Endometrial microvascular endothelial cells (primary cell): Measurements from ENCODE around the gene CD207. TPM values are rescaled to one million over a fixed set of nuclear protein-coding genes. Genes with fewer than 3 reads are reported as not detected.

Experiments
- in situ Hi-C: cut with HindIII; loops from 2 replicates; pipeline ENCODE4 v1.10.0; 2017; ENCODE audit warnings: low sequenced_read_pairs, low pct_unique_long_range_greater_than_20kb; ENCODE audit errors: inconsistent ontology term
- total RNA-seq: library from RNA; depleted of rRNA; stranded (reverse); fragments of >200 nt; gene quantifications from one replicate; pipeline ENCODE4 v1.2.3, GENCODE V29; 2015; ENCODE audit errors: inconsistent ontology term

The CD207 gene
- total RNA-seq, 1 donor from 2014 or later, result not detected

- in situ Hi-C loops, result no loop called here
These were observed 3.8 kb downstream of the CD207 start for GRCh38 chr2:70831861-70832260.

- in situ Hi-C loops, result no loop called here
These were observed 5.2 kb downstream of the CD207 start for GRCh38 chr2:70830366-70830765.

- in situ Hi-C loops, result no loop called here
These were observed 5.7 kb downstream of the CD207 start for GRCh38 chr2:70829916-70830315.

GRCh38 chr2:70828914-70829824 lies 6.4 kb downstream of the CD207 start:
- in situ Hi-C loops, result no loop called here

GRCh38 chr2:70828115-70828514 lies 7.5 kb downstream of the CD207 start:
- in situ Hi-C loops, result no loop called here

- in situ Hi-C loops, result no loop called here
These were observed 8.2 kb downstream of the CD207 start for GRCh38 chr2:70827388-70827787.

GRCh38 chr2:70826696-70827350 lies 8.8 kb downstream of the CD207 start:
- in situ Hi-C loops, result no loop called here

GRCh38 chr2:70823249-70823648 lies 12.4 kb downstream of the CD207 start:
- in situ Hi-C loops, result no loop called here

- in situ Hi-C loops, result no loop called here
These were observed 12.8 kb downstream of the CD207 start for GRCh38 chr2:70822843-70823242.

- in situ Hi-C loops, result no loop called here
These were observed 15.1 kb downstream of the CD207 start, which contains the start of gene CLEC4F for GRCh38 chr2:70820499-70820898. Gene CLEC4F (minus strand): TSS chr2:70820599. CDS start chr2:70820523, 76 bp downstream.

- in situ Hi-C loops, result no loop called here
These were observed 18.2 kb downstream of the CD207 start for GRCh38 chr2:70817284-70817954.

GRCh38 chr2:70816726-70817125 lies 18.9 kb downstream of the CD207 start:
- in situ Hi-C loops, result no loop called here

GRCh38 chr2:70808983-70809958 lies 26.3 kb downstream of the CD207 start:
- in situ Hi-C loops, result no loop called here

- in situ Hi-C loops, result no loop called here
These were observed 27.8 kb downstream of the CD207 start for GRCh38 chr2:70807828-70808118.

- in situ Hi-C loops, result no loop called here
These were observed 28.4 kb downstream of the CD207 start for GRCh38 chr2:70807102-70807827.

- in situ Hi-C loops, result no loop called here
These were observed 29.0 kb downstream of the CD207 start for GRCh38 chr2:70806620-70807019.

GRCh38 chr2:70806013-70806412 lies 29.6 kb downstream of the CD207 start:
- in situ Hi-C loops, result no loop called here

- in situ Hi-C loops, result no loop called here
These were observed 33.9 kb downstream of the CD207 start for GRCh38 chr2:70801607-70802263.
